Hepatocyte (in vitro differentiated cells): Measurements from ENCODE around the gene EIF4G3. TPM values are rescaled to one million over a fixed set of nuclear protein-coding genes. Genes with fewer than 3 reads are reported as not detected.
"Not testable (repeated sequence)": the region's sequence is repeated elsewhere in the genome, so short reads cannot be mapped to it uniquely, and the experiment has no call there.

Experiments
- DNase-seq: peaks from one replicate; pipeline ENCODE4 v3.0.0-alpha.2; 2016; ENCODE audit warnings: low spot score
- H2AFZ ChIP-seq: fragments of 200-600 bp; sonication (generic); 2 replicates; pipeline ENCODE4 v1.6.0; 2016; ENCODE audit warnings: antibody characterized with exemption, mild to moderate bottlenecking
- H3K27ac ChIP-seq: fragments of 200-600 bp; sonication (generic); 2 replicates; pipeline ENCODE4 v1.5.1; 2016; ENCODE audit warnings: mild to moderate bottlenecking
- H3K27me3 ChIP-seq: fragments of 200-600 bp; sonication (generic); 2 replicates; pipeline ENCODE4 v1.6.1; 2016
- H3K36me3 ChIP-seq: fragments of 200-600 bp; sonication (generic); replicated peaks from 2 replicates; pipeline ENCODE4 v1.5.1; 2016; ENCODE audit warnings: low read depth; ENCODE audit not compliant: insufficient read depth
- H3K4me1 ChIP-seq: fragments of 200-600 bp; sonication (generic); 2 replicates; pipeline ENCODE4 v1.5.1; 2016; ENCODE audit warnings: mild to moderate bottlenecking, moderate library complexity; ENCODE audit not compliant: insufficient read depth
- H3K4me2 ChIP-seq: fragments of 200-600 bp; sonication (generic); 2 replicates; pipeline ENCODE4 v1.6.0; 2016
- H3K4me3 ChIP-seq: fragments of 200-600 bp; sonication (generic); 2 replicates; pipeline ENCODE4 v1.5.1; 2016; ENCODE audit warnings: mild to moderate bottlenecking
- H3K79me2 ChIP-seq: fragments of 200-600 bp; sonication (generic); 2 replicates; pipeline ENCODE4 v1.6.0; 2017; ENCODE audit warnings: mild to moderate bottlenecking
- H3K9me2 ChIP-seq: fragments of 200-600 bp; sonication (generic); replicated peaks from 2 replicates; pipeline ENCODE4 v1.6.0; 2017; ENCODE audit warnings: mild to moderate bottlenecking; ENCODE audit not compliant: insufficient read depth
- H3K9me3 ChIP-seq: fragments of 200-600 bp; sonication (generic); 2 replicates; pipeline ENCODE4 v1.5.1; 2016; ENCODE audit warnings: low read depth, mild to moderate bottlenecking
- H4K20me1 ChIP-seq: fragments of 200-600 bp; sonication (generic); 2 replicates; pipeline ENCODE4 v1.6.0; 2016; ENCODE audit warnings: mild to moderate bottlenecking; ENCODE audit not compliant: insufficient read depth, poor library complexity, severe bottlenecking
- EZH2 ChIP-seq: fragments of 200-600 bp; sonication (generic); IDR thresholded peaks from 2 replicates; pipeline ENCODE4 v1.6.1; 2016; ENCODE audit warnings: antibody characterized with exemption, mild to moderate bottlenecking, borderline replicate concordance
- EZH2phosphoT487 ChIP-seq: fragments of 200-600 bp; sonication (generic); IDR thresholded peaks from one replicate; pipeline ENCODE4 v1.6.1; 2018; ENCODE audit warnings: antibody characterized with exemption, mild to moderate bottlenecking, low read depth, moderate library complexity; ENCODE audit not compliant: unreplicated experiment, severe bottlenecking
- WGBS: methylation state at CpG from one replicate; pipeline ENCODE4 v1.1.6; 2016; ENCODE audit warnings: low lambda C conversion rate; ENCODE audit errors: missing lambda C conversion rate; 5-methylcytosine and 5-hydroxymethylcytosine counted together
- polyA plus RNA-seq: library from polyadenylated mRNA; unstranded; fragments of >200 nt; fragmentation: Nextera tagmentation; extraction: Ambion mirVana; gene quantifications from 2 replicates; pipeline ENCODE4 v1.2.1, GENCODE V29; 2016
- total RNA-seq: library from RNA; depleted of rRNA; stranded (reverse); fragments of >200 nt; gene quantifications from 2 replicates; pipeline ENCODE4 v1.2.3, GENCODE V29; 2014
- TF ChIP-seq, protein P1 (sequence below): fragments of 200-600 bp; sonication (generic); IDR thresholded peaks from 2 replicates; pipeline ENCODE4 v1.5.1; 2016; ENCODE audit warnings: antibody characterized with exemption, mild to moderate bottlenecking; ENCODE audit not compliant: poor library complexity

EIF4G3 gene
- total and polyA plus RNA-seq, 2 experiments from 2014 or later, result 33.4 to 42.2 TPM

DNA sequence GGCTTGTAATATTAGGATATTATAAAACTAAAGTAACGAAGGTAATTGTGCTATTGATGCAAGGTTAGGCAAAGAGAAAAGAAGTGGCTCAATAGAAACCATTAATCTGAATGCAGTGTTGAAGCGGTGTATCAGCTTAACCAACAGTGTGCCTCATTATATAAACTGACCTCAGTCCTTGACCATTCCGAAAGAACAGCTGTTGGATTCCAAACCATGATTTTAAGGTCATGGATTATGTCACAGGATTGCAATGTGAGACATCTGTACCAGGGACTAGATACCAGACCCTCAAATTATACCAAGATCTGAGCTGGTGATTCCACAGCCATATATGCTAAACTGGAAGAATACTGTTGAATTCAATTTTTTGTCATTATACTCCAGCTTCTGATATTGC, 255.4 kb downstream of the EIF4G3 start:
- H3K27ac ChIP-seq, result no peak overlapping the region
- no peaks in the 10 kb centered on the region for H3K27me3 ChIP-seq
- no peaks in the 10 kb centered on the region for H4K20me1 ChIP-seq
- H3K4me1 ChIP-seq, result no peaks in the 10 kb centered on the region
- H3K36me3 ChIP-seq, result no peaks in the 10 kb centered on the region
- DNase-seq, result no peak
- no peak overlapping the region for H3K4me3 ChIP-seq
- H2AFZ ChIP-seq, result no peak overlapping the region
- no peaks in the 10 kb centered on the region for H3K9me2 ChIP-seq
- no peak for TF ChIP-seq EZH2phosphoT487
- TF ChIP-seq, protein P1, sequence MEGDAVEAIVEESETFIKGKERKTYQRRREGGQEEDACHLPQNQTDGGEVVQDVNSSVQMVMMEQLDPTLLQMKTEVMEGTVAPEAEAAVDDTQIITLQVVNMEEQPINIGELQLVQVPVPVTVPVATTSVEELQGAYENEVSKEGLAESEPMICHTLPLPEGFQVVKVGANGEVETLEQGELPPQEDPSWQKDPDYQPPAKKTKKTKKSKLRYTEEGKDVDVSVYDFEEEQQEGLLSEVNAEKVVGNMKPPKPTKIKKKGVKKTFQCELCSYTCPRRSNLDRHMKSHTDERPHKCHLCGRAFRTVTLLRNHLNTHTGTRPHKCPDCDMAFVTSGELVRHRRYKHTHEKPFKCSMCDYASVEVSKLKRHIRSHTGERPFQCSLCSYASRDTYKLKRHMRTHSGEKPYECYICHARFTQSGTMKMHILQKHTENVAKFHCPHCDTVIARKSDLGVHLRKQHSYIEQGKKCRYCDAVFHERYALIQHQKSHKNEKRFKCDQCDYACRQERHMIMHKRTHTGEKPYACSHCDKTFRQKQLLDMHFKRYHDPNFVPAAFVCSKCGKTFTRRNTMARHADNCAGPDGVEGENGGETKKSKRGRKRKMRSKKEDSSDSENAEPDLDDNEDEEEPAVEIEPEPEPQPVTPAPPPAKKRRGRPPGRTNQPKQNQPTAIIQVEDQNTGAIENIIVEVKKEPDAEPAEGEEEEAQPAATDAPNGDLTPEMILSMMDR, result no peak
- H3K9me3 ChIP-seq, result no peaks in the 10 kb centered on the region
- H3K4me2 ChIP-seq, result no peak overlapping the region
- WGBS, result 94% methylated on average over 3 of the region's 3 CpGs
- no peaks in the 10 kb centered on the region for H3K79me2 ChIP-seq

DNA sequence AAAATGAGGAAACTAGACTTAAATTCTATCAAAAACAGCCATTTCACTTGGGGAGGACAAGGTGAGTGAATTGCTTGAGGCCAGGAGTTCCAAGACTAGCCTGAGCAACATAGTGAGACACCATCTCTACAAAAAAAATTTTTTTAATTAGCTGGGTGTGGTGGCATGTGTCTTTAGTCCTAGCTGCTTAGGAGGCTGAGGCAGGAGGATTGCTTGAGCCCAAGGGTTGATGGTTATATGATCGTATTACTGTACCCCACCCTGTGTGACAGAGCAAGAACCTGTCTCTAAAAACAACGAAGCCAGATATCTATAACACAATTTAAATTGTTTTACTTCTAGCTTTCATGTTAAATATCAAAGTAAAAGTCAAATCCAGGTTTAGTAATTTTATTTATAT, 263.5 kb downstream of the EIF4G3 start:
- no peak overlapping the region for H3K27ac ChIP-seq
- no peaks in the 10 kb centered on the region for H3K27me3 ChIP-seq
- no peak for DNase-seq
- 95% methylated on average over 2 of the region's 2 CpGs for WGBS
- H2AFZ ChIP-seq, result no peak overlapping the region
- no peaks in the 10 kb centered on the region for H4K20me1 ChIP-seq
- no peaks in the 10 kb centered on the region for H3K9me2 ChIP-seq
- no peak overlapping the region for H3K4me2 ChIP-seq
- H3K4me1 ChIP-seq, result no peaks in the 10 kb centered on the region
- H3K36me3 ChIP-seq, result no peaks in the 10 kb centered on the region
- H3K79me2 ChIP-seq, result no peaks in the 10 kb centered on the region
- no peak overlapping the region for H3K4me3 ChIP-seq
- no peaks in the 10 kb centered on the region for H3K9me3 ChIP-seq
- TF ChIP-seq EZH2 (no peak), EZH2phosphoT487 (no peak)
- TF ChIP-seq, protein P1, result no peak

DNA sequence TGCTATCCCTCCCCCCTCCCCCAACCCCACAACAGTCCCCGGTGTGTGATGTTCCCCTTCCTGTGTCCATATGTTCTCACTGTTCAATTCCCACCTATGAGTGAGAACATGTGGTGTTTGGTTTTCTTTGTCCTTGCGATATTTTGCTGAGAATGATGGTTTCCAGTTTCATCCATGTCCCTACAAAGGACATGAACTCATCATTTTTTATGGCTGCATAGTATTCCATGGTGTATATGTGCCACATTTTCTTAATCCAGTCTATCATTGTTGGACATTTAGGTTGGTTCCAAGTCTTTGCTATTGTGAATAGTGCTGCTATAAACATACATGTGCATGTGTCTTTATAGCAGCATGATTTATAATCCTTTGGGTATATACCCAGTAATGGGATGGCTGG, 269.2 kb downstream of the EIF4G3 start:
- H2AFZ ChIP-seq, H3K4me2 ChIP-seq, DNase-seq, H3K36me3 ChIP-seq, H3K4me1 ChIP-seq, H3K27me3 ChIP-seq, H3K79me2 ChIP-seq, H3K4me3 ChIP-seq, H3K9me3 ChIP-seq, H4K20me1 ChIP-seq, H3K9me2 ChIP-seq, H3K27ac ChIP-seq: not testable (repeated sequence)
- WGBS, result 100% methylated on average over 2 of the region's 2 CpGs

DNA sequence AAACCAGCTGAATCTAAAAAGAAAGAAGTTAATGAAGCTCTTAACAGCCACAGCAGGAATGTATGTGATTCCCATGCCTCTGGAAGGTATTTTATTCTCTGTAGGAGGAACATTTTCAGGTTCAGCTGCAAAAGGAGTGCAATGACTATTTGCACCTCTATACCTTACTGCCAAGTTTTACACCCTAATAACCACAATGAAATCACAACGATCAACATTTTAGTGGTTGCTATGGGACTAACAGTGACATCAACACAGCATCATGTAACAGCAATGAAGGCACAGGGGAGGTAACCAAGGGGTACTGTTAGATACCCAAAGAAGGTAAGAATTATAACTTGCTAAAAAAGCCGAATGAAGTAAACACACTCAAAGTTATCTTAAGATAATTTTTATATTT, 273.3 kb downstream of the EIF4G3 start:
- TF ChIP-seq EZH2, result no peak
- TF ChIP-seq EZH2phosphoT487, result no peak
- TF ChIP-seq, protein P1, result no peak
- no peak for DNase-seq
- no peaks in the 10 kb centered on the region for H3K9me3 ChIP-seq
- no peak overlapping the region for H3K4me2 ChIP-seq
- no peak overlapping the region for H2AFZ ChIP-seq
- no peaks in the 10 kb centered on the region for H3K79me2 ChIP-seq
- WGBS, result 94% methylated on average over 2 of the region's 2 CpGs
- H3K9me2 ChIP-seq, result no peaks in the 10 kb centered on the region
- no peak overlapping the region for H3K4me3 ChIP-seq
- no peaks in the 10 kb centered on the region for H4K20me1 ChIP-seq
- no peaks in the 10 kb centered on the region for H3K36me3 ChIP-seq
- H3K27ac ChIP-seq, result no peak overlapping the region
- H3K4me1 ChIP-seq, result no peaks in the 10 kb centered on the region
- H3K27me3 ChIP-seq, result no peaks in the 10 kb centered on the region
